Measurements from ENCODE around the gene MICAL3.
A peak's percentile ranks its signal among the peaks of the same experiment; 100 is the strongest.

The MICAL3 gene

GRCh38 chr22:17792854-17793434 is 231.4 kb downstream of the MICAL3 start:
- DNase-seq (ENCODE audit: low read depth in 2 of 2) = no peak

DNA sequence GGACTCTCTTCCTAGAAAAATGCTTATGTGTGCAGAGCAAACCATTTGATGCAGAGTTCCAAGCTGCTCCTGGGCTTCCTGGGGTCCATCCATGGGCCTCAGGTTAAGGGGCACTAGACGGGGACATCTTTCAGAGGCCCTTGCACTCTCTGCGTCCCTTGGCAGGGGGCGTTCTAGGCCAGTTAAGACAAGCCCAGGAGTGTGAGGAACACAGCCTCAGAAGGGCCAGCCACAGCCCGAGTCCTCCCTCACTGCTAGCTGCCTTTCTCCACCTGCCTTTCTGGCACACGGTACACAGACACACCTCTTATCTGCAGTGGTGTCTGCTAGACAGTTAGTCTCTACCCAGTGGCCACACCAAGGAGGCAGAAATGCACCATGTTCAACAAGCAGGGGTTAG is 232.1 kb downstream of the MICAL3 start:
- DNase-seq (ENCODE audit: low read depth in 2 of 2) = no peak

GRCh38 chr22:17791196-17791595 is 233.2 kb downstream of the MICAL3 start:
- DNase-seq (ENCODE audit: low read depth in 2 of 2) = no peak

DNA sequence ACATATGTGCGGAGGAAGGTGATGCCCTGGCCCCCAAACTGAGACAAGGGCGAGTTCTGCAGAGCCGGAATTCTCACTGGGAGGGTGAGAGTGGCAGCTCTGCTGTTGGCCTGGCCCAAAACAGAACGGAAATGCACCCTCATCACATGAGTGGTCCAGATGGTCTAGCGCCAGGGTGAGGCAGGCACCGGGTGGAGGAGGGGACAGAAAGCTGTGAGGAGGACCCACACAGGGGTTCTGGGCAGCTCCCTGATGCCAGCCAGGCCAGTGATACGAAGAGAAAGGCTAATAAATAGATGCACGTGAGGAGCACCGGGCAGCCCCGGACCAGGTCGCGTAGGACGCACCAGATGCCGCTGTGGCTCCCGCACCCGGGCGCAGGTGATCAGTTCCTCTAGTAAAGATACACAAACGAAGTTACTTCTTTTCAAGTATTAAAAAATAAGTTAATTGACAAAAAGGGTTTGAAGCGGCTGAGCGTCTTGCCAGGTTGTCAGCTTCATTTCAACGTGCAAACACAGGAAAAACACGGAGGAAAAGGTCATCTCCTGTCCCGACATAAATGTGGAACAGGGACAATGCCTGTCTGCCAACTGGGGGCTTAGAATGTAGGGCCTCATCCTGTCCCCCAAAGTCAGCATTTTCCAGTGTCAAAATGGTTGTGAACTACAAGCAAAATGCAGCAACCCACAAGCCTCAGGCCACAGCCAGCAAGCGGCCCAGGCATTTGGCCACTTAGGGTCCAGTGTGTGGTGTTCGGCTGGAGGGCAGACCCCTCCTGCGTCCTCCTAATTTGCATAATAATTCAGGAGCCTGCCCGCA is 234.8 kb downstream of the MICAL3 start:
- DNase-seq (ENCODE audit: low read depth in 2 of 2) = no peak

DNA sequence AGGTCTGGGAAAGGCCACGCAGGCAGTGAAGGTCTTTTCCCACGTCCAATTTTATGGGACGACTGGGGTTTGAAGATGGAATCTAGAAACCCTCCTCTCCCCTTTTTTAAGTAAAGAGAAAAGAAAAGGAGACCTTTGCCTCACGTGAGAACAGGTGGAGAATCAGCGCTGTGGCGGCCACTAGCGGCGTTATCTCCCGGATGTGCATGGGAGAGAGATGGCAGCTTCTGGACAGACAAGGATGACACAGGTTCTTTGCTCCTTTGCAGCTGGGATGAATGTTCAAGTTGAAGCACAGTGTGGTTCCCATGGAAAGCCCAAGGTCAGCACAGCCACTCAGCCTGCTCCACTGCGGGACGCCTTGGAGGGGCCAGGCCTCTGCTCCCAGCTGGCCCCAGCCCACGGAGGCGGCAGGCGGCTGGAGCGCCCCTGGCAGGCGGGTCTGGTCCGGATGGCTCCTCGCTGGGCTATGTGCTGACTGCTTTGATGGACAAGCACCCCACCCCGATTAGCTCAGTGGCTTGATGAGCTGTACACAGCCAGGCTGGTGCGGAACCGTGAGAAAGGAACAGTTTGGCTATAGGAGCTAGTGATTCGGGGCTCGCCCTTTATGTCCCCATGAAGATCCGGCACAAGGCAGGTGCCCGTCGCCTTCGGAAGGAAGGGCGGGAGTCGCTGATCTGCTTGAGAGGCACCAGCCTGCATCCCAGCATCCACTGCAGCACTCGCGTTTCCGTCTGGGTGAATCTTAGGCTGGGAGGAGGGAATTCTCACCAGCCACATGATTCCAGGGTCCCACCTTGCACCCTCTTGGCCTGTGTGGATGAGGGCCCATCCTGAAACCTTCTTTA is 235.6 kb downstream of the MICAL3 start:
- DNase-seq (ENCODE audit: low read depth in 2 of 2) = no peak

DNA sequence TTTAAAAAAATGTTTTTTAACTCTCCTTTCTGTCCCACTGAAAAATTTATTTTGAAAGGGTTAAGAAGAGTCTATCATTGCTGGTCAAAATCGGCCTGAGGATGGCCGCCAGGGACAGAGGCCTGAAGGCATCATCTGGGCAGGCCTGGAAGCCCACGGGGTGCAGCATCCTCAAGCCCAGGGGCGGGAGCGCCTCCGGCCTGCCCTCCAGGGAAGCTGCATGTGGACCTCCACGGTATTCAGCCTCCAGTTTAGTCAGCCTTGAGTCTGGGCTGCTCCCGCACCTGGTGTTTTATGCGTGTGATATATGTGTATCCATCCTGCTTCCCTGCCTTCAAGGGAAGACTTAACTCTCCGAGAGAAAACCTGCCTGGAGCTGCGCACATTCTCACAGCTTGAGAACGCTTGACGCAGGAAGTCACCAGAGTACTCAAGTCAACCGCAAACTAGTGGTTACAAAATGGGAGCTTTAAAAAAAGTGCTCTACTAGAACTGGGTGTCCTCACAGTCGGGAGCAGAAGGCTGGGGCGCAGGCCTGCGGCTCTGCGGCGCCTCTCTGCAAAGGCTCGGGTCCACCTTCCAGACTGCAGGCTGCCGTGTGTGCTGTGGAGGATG is 236.5 kb downstream of the MICAL3 start:
- no peak for DNase-seq (ENCODE audit: low read depth in 2 of 2)

DNA sequence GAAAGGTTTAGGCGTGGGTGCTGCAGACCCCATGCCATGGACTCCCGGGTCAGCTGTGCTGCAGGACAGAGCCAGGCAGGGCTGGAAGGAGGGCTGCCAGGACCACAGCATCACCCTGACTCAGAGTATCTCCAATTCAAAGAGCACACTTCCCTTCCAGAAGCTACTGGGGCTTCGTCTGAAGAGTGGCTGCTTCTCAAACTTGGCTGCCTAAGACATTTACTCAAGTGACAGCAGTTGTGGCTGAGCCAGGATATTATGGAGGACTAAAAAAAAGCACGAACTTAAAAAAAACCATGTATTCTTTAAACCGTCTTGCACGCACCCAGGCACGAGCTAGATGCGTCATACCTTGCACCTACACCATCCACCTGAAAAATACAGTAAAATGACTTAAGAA is 237.1 kb downstream of the MICAL3 start:
- DNase-seq (ENCODE audit: low read depth in 2 of 2) = no peak

DNA sequence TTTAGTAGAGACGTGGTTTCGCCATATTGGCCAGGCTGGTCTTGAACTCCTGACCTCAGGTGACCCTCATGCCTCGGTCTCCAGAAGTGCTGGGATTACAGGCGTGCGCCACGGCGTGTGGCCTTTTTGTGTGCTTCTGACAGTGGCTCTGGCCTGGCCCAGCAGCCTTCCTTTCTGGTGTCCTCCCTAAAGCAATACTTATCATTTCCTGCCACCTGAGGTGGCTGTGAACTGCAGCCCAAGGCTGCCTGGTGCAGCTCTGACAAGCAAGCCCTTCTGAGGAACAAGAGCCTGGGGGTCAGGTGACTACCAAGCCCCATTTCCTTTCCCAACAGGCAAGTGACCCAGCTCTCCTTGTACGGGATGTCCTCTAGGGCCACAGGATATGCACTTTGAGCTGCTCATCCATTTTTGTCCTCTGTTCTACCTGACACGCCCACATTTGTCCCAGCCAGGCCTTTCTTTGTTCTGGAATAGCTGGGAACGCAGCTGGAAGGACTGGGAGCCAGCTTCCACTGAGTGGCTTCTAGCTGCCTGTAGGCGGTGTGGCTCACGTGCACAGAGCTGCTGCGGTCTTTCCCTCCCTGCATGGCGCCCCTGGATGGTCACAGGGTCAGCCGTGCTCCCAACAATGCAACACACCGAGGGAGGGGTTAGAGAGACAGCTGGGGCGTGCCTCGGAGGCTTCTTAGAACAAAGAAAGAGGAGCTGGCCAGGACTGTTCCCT is 237.8 kb downstream of the MICAL3 start:
- no peak for DNase-seq (ENCODE audit: low read depth in 2 of 2)

GRCh38 chr22:17785185-17786184 is 238.9 kb downstream of the MICAL3 start:
- peak; percentile 42 to 58 for DNase-seq (ENCODE audit: low read depth in 2 of 2)

DNA sequence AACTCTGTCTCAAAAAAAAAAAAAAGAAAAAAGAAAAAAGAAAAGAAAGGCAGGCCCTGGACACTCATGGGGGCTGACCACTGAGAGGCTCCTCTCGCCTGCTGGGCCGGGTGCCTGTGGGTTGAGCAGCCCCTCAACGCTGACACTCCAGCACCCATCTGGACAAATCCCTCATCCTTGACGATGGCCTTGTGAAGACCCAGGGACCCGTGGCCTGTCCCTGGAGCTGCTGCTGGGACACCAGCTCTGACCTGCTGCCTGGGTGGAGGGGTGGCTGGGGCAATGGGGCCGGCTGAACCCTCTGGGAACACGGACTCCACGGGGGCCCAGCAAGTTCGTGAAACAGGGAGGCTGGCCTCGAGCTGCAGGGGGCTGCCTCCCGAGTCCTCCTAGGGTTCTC is 239.6 kb downstream of the MICAL3 start:
- DNase-seq (ENCODE audit: low read depth in 2 of 2) = no peak

GRCh38 chr22:17783773-17784480 is 240.4 kb downstream of the MICAL3 start:
- no peak for DNase-seq (ENCODE audit: low read depth in 2 of 2)

GRCh38 chr22:17783312-17783711 is 241.0 kb downstream of the MICAL3 start:
- no peak for DNase-seq (ENCODE audit: low read depth in 2 of 2)

- no peak for DNase-seq (ENCODE audit: low read depth in 2 of 2)
These were observed 241.7 kb downstream of the MICAL3 start for GRCh38 chr22:17782621-17783020.

- DNase-seq (ENCODE audit: low read depth in 2 of 2) = no peak
These were observed 242.2 kb downstream of the MICAL3 start for GRCh38 chr22:17782158-17782557.

DNA sequence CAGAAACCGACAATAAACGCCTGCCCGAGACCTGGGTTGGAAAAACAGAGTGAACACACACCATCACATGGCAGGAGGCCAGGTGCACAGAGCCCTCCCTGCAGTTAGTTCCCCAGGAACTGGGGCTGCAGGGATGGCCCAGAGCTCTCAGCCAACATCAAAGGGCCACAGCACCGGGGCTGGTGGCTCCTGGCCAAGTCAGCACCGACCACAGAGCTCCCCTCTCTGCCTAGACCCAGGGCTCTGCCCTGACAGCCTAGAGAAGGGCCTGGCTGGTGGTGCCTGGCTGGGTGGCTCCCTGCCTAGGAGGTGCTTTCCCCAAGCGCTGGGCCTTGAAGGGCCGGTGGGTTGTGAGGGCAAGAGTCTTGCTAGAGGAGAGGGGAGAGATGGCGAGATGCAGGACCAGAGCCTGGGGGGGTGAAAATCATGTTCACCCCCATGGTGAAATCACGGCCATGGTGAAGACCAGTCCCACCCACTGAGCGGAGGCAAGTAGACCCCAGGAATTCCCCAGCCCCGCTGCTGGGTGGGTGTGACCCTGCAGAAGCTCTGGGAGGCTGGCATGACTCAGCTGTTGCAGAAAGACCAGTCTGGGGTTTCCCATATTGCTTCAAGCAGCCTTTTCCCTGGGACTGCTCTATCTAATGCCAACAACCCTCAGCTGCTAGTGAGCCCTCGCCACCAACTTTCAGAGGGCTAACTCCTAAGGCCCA is 242.9 kb downstream of the MICAL3 start:
- peak; percentile 60 to 73 for DNase-seq (ENCODE audit: low read depth in 2 of 2)

DNA sequence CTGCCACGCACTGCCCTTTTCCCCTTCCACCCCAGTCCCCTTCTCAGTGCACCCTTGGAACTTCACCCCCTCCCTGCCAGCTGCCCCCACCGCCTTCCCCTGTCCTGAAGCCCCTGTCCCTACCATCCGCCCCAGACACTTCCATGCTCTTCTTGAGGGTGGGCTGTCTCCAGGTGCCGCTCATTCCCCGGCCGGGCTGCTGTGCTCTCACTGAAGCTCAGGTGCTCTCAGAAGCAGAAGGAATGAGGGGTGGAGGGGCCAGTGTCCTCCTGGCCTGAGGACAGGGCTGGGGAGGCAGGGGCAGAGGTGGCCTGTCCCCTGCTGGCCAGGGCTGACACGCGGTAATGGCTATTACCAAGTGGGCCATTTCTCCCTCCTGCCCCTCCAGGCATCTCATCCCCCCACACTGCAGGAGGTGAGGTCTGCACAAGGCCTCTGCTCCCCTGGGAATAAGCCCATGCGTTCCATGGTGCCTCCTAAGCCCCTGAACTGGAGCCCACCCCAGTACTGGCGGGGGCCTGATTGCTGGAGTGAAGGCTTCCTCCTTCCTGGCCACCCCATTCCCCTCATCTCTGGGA is 243.5 kb downstream of the MICAL3 start:
- no peak for DNase-seq (ENCODE audit: low read depth in 2 of 2)

DNA sequence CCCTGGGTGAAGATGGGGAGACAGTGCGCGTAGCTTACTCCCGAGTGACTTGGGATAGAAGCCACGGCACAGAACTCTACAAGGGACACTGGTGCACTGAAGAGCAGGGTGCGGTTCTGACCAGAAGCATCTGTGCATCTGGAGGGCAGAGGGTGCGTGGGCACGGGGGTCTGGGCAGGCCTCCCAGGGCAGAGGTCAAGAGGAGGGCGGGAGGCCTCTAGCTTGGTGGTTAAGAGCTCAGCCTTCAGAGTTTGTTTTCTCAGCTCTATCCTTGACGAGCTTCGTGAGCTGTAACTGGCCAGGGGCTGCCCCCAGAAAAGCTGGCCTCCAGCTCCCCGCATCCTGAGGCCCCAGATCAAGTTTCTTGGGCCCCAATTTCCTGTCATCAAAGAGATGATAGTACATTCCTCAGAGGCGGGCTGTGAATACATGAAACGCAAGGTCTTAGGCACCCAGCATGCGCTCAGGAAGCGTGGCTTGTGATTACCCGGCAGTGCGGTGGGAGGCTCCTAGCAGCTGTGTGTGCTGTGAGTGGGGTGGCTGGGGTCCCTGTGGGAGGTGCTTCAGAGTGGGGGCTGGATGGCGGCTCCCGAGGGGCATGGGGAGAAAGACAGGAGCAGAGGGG is 244.1 kb downstream of the MICAL3 start:
- no peak for DNase-seq (ENCODE audit: low read depth in 2 of 2)

Measured in stimulated activated CD8-positive, alpha-beta memory T cell treated with anti-CD3 and anti-CD28 coated beads, Interleukin-7, amount 100 ng/mL, for 4 hours (primary cell).